Prostate gland (tissue), 2 donors: ENCODE measurements around the gene SIDT1.

Source experiments
- POLR2A ChIP-seq: fragments of 450-650 bp; IDR thresholded peaks from one replicate; pipeline ENCODE4 v1.6.1; 2016; ENCODE audit warnings: antibody characterized with exemption, mild to moderate bottlenecking
- POLR2AphosphoS5 ChIP-seq: sonication (generic); formaldehyde crosslinking; IDR thresholded peaks from one replicate; pipeline ENCODE4 v1.6.1; 2017; ENCODE audit warnings: antibody characterized with exemption
- TF ChIP-seq, protein P1 (sequence below), 4 experiments: fragments of 200-600 bp in 2 of 4; fragments of 450-650 bp in 2 of 4; sonication (generic) in 2 of 4; IDR thresholded peaks; 1 replicate in 3 of 4; 2 replicates in 1 of 4; pipeline ENCODE4 v1.5.1; 2016 to 2019; ENCODE audit warnings: antibody characterized with exemption in 4 of 4, mild to moderate bottlenecking in 2 of 4, moderate library complexity in 2 of 4

DNA sequence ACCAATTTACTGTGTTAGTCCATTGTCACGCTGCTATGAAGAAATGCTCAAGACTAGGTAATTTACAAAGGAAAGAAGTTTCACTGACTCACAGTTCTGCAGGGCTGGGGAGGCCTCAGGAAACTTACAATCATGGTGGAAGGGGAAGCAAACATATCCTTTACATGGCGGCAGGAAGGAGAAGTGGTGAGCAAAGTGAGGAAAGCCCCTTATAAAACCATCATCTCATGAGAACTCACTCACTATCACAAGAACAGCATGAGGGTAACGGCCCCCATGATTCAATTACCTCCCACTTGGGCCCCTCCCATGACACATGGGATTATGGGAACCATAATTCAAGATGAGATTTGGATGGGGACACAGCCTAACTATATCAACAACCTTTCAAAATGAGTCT lies 143.9 kb downstream of the SIDT1 start:
- TF ChIP-seq POLR2AphosphoS5, result no peak
- TF ChIP-seq, protein P1, sequence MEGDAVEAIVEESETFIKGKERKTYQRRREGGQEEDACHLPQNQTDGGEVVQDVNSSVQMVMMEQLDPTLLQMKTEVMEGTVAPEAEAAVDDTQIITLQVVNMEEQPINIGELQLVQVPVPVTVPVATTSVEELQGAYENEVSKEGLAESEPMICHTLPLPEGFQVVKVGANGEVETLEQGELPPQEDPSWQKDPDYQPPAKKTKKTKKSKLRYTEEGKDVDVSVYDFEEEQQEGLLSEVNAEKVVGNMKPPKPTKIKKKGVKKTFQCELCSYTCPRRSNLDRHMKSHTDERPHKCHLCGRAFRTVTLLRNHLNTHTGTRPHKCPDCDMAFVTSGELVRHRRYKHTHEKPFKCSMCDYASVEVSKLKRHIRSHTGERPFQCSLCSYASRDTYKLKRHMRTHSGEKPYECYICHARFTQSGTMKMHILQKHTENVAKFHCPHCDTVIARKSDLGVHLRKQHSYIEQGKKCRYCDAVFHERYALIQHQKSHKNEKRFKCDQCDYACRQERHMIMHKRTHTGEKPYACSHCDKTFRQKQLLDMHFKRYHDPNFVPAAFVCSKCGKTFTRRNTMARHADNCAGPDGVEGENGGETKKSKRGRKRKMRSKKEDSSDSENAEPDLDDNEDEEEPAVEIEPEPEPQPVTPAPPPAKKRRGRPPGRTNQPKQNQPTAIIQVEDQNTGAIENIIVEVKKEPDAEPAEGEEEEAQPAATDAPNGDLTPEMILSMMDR (IDR thresholded peaks at IDR 0.05), result no peak
- TF ChIP-seq POLR2A, result no peak
